ENCODE measurements around the gene KCNIP1.
"Not testable (repeated sequence)": the region's sequence is repeated elsewhere in the genome, so short reads cannot be mapped to it uniquely, and the experiment has no call there.

KCNIP1 gene

GRCh38 chr5:170538696-170539586, 35.1 kb downstream of the KCNIP1 start:
- no peak for DNase-seq

- DNase-seq, result no peak
These were observed 36.5 kb downstream of the KCNIP1 start for GRCh38 chr5:170540271-170540670.

- no peak for DNase-seq
These were observed 37.4 kb downstream of the KCNIP1 start for GRCh38 chr5:170541146-170541769.

GRCh38 chr5:170542691-170543293, 39.0 kb downstream of the KCNIP1 start:
- DNase-seq, result no peak

GRCh38 chr5:170545313-170545712, 41.5 kb downstream of the KCNIP1 start:
- DNase-seq, result no peak

- no peak for DNase-seq
These were observed 42.0 kb downstream of the KCNIP1 start for GRCh38 chr5:170545811-170546210.

GRCh38 chr5:170546282-170546681, 42.5 kb downstream of the KCNIP1 start:
- DNase-seq, result no peak

- not testable (repeated sequence) for DNase-seq
These were observed 46.6 kb downstream of the KCNIP1 start for GRCh38 chr5:170550382-170550781.

GRCh38 chr5:170551076-170551475, 47.3 kb downstream of the KCNIP1 start:
- DNase-seq, result no peak

GRCh38 chr5:170551622-170552021, 47.8 kb downstream of the KCNIP1 start:
- DNase-seq, result no peak

- no peak for DNase-seq
These were observed 48.8 kb downstream of the KCNIP1 start for GRCh38 chr5:170552621-170553115.

- DNase-seq, result no peak
These were observed 49.4 kb downstream of the KCNIP1 start for GRCh38 chr5:170553218-170553617.

- DNase-seq, result no peak
These were observed 50.9 kb downstream of the KCNIP1 start for GRCh38 chr5:170554521-170555267.

- DNase-seq, result no peak
These were observed 53.5 kb downstream of the KCNIP1 start for GRCh38 chr5:170557314-170557713.

- no peak for DNase-seq
These were observed 55.5 kb downstream of the KCNIP1 start for GRCh38 chr5:170559296-170559695.

GRCh38 chr5:170560938-170561337, 57.1 kb downstream of the KCNIP1 start:
- DNase-seq, result no peak

GRCh38 chr5:170562166-170562874, 58.5 kb downstream of the KCNIP1 start:
- DNase-seq, result no peak

GRCh38 chr5:170562875-170563228, 59.0 kb downstream of the KCNIP1 start:
- DNase-seq, result no peak

- no peak for DNase-seq
These were observed 60.2 kb downstream of the KCNIP1 start for GRCh38 chr5:170563824-170564567.

- DNase-seq, result no peak
These were observed 61.3 kb downstream of the KCNIP1 start for GRCh38 chr5:170565072-170565471.

GRCh38 chr5:170569101-170569500, 65.3 kb downstream of the KCNIP1 start:
- DNase-seq, result no peak

GRCh38 chr5:170570476-170570875, 66.7 kb downstream of the KCNIP1 start:
- DNase-seq, result no peak

Measured in NCI-H146 (cell line).